ENCODE results near the gene RNASE13. TPM values are rescaled to one million over a fixed set of nuclear protein-coding genes. Genes with fewer than 3 reads are reported as not detected.

Gene RNASE13
- polyA plus RNA-seq, 1 donor: 0.09 TPM

DNA sequence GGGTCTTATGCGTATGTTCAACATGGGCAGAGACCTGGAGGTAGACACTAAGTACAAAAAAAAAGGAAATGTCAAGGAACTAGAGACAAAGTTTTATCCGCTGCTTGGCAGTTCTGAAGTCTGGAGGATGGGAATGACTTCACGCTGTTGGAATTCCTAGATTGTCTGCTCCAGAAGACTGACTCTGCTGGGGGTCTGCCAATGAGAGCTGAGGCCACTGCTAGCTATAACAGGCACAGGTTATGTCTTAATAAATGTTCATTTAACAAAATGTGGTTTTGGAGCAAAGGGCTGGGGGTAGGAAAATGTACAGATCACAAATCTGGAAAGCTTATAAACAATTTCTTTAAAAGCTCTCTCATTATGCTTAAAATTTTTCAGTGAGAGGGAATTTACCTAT lies 28.9 kb upstream of the RNASE13 start:
- Histone ChIP-seq H3K27me3 (ENCODE audit: control insufficient read depth, insufficient read depth, low read length) (no peaks in the 10 kb centered on the region), H3K27ac (ENCODE audit: low read length) (no peak overlapping the region), H3K36me3 (ENCODE audit: control insufficient read depth, insufficient read depth, low read length) (no peaks in the 10 kb centered on the region), H3K9me3 (ENCODE audit: control insufficient read depth, low read depth, low read length) (no peaks in the 10 kb centered on the region), H3K4me3 (ENCODE audit: low read length) (no peak overlapping the region), H3K4me1 (ENCODE audit: control insufficient read depth, insufficient read depth, low read length) (peaks cover 10% of the 10 kb centered on the region)
- no peak for DNase-seq
- 67% methylated on average over 1 of the region's 3 CpGs for WGBS (ENCODE audit: insufficient coverage, low lambda C conversion rate)

DNA sequence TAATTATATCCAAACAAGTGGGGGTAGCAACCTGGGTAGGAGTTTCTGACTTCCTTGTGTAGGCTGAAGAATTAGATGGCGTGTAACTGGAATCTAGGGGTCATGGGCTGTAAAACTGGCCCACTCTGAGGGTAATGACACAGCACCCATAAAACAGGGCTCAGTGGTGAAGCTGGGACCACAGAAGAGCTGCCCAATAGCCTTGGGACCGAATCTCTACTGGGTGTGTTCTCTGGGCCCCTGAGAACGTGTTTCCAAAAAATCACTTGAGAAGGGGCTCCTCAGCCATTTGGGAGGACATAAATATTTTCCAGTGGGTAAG lies 26.7 kb upstream of the RNASE13 start:
- H3K4me3 ChIP-seq (ENCODE audit: low read length): no peak overlapping the region
- no CpG with 5 or more reads among the region's 3 CpGs for WGBS (ENCODE audit: insufficient coverage, low lambda C conversion rate)
- H3K27me3 ChIP-seq (ENCODE audit: control insufficient read depth, insufficient read depth, low read length): no peaks in the 10 kb centered on the region
- DNase-seq: no peak
- H3K36me3 ChIP-seq (ENCODE audit: control insufficient read depth, insufficient read depth, low read length): no peaks in the 10 kb centered on the region
- H3K27ac ChIP-seq (ENCODE audit: low read length): peak overlapping the region; percentile 46
- H3K4me1 ChIP-seq (ENCODE audit: control insufficient read depth, insufficient read depth, low read length): peaks cover 8% of the 10 kb centered on the region
- H3K9me3 ChIP-seq (ENCODE audit: control insufficient read depth, low read depth, low read length): no peaks in the 10 kb centered on the region

DNA sequence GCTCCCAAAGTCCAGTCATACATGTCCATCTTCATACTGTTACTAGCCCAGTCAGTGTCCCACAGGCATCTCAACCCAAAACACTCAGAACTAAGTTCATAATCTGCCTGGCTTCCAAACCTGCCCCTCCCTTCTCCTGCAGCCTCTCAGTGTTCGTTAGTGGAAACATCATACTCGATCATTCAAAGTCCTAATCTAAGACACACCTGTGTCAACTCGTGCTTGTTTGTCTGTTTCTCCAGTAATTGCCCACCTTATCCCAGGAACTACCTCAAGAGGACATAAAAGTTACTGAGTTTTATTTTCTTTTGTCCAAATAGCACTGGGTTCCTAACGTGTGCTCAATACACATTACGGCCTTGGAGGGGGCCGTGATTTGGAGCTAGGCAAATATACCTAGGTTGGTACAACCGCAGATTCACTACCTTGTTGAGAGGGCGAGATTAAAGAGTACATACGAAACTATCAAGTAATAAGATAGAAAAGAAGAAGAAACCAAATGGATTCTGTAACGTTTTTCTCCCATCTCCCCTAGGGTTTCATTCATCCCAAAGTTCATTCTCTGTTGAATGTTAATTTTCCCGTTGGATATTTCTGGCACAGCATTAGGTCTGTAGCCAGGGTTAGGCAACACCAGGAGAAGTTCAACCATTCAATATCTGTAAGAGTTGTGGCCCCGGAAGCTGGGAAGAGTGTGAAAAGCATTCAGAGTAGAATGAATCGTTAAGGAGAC lies 26.2 kb upstream of the RNASE13 start:
- peak in 1 of 2 donors; percentile 51 for DNase-seq
- Histone ChIP-seq H3K27ac (ENCODE audit: low read length) (peak overlapping the region; percentile 46), H3K4me1 (ENCODE audit: control insufficient read depth, insufficient read depth, low read length) (peaks cover 11% of the 10 kb centered on the region), H3K4me3 (ENCODE audit: low read length) (no peak overlapping the region), H3K27me3 (ENCODE audit: control insufficient read depth, insufficient read depth, low read length) (no peaks in the 10 kb centered on the region), H3K36me3 (ENCODE audit: control insufficient read depth, insufficient read depth, low read length) (no peaks in the 10 kb centered on the region), H3K9me3 (ENCODE audit: control insufficient read depth, low read depth, low read length) (no peaks in the 10 kb centered on the region)
- 26% methylated on average over 5 of the region's 13 CpGs for WGBS (ENCODE audit: insufficient coverage, low lambda C conversion rate)

DNA sequence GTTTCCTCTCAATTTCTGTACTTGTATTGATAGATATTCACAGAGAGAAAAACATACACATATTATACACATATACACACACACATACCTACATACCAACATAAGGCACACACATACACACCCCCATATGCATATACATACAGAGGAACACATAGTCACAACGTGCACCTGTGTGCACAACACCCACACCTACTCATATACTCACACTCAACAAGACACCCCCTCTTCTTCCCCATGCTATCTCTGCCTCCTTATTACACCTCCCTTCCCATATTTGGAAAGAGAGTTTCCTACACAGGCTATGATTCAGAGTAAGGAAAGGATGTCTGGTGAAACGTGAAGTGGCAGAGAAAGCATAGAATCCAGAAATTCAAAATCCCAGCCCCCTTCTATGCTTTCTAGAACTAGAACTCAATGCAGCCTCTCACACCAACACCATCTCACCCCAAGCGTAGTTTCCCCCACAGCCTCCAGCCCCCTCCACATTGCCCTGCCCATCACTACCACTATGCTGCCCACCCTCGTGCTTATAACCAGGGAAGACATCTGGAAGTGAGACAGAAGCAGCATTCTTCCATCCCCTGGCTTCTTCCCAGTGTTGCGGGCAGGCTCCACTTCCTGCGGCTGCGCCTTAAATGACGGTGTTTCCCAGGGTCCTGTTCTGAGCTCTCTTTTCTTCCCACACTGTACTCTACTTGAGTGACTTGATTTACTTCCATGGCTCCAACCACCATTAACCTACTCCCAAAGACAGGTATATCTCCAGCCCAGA lies 25.4 kb upstream of the RNASE13 start:
- H3K27ac ChIP-seq (ENCODE audit: low read length): peak overlapping the region; percentile 46

DNA sequence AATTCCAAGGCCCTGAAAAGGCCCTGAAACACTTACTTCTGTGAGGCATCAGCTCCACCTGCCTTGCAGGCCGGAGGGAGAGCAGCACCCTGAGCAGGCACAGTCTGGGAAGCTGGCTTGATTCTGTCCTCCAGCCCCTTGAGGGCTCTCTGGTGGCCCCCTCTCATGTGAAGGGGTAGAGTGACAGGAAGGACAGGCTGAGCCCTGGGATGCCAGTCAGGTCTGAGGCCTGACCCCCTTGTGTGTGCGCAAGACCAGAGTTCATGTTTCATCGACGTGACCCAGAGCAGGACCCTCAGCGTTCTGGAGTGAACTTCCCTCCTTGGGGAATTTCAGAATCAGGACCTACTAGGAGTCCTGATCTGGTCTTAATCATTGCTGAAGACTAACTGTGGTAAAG lies 24.3 kb upstream of the RNASE13 start:
- H3K9me3 ChIP-seq (ENCODE audit: control insufficient read depth, low read depth, low read length): no peaks in the 10 kb centered on the region
- H3K4me1 ChIP-seq (ENCODE audit: control insufficient read depth, insufficient read depth, low read length): peaks cover 21% of the 10 kb centered on the region
- H3K4me3 ChIP-seq (ENCODE audit: low read length): no peak overlapping the region
- H3K27me3 ChIP-seq (ENCODE audit: control insufficient read depth, insufficient read depth, low read length): no peaks in the 10 kb centered on the region
- no peak overlapping the region for H3K27ac ChIP-seq (ENCODE audit: low read length)
- no peak for DNase-seq
- no CpG with 5 or more reads among the region's 5 CpGs for WGBS (ENCODE audit: insufficient coverage, low lambda C conversion rate)
- H3K36me3 ChIP-seq (ENCODE audit: control insufficient read depth, insufficient read depth, low read length): no peaks in the 10 kb centered on the region

More for the DNA sequence above, 25.4 kb upstream of the RNASE13 start:
- WGBS (ENCODE audit: insufficient coverage, low lambda C conversion rate): 100% methylated on average over 2 of the region's 8 CpGs
- Histone ChIP-seq H3K9me3 (ENCODE audit: control insufficient read depth, low read depth, low read length) (no peaks in the 10 kb centered on the region), H3K4me1 (ENCODE audit: control insufficient read depth, insufficient read depth, low read length) (peaks cover 16% of the 10 kb centered on the region), H3K27me3 (ENCODE audit: control insufficient read depth, insufficient read depth, low read length) (no peaks in the 10 kb centered on the region), H3K36me3 (ENCODE audit: control insufficient read depth, insufficient read depth, low read length) (no peaks in the 10 kb centered on the region), H3K4me3 (ENCODE audit: low read length) (no peak overlapping the region)
- no peak for DNase-seq

DNA sequence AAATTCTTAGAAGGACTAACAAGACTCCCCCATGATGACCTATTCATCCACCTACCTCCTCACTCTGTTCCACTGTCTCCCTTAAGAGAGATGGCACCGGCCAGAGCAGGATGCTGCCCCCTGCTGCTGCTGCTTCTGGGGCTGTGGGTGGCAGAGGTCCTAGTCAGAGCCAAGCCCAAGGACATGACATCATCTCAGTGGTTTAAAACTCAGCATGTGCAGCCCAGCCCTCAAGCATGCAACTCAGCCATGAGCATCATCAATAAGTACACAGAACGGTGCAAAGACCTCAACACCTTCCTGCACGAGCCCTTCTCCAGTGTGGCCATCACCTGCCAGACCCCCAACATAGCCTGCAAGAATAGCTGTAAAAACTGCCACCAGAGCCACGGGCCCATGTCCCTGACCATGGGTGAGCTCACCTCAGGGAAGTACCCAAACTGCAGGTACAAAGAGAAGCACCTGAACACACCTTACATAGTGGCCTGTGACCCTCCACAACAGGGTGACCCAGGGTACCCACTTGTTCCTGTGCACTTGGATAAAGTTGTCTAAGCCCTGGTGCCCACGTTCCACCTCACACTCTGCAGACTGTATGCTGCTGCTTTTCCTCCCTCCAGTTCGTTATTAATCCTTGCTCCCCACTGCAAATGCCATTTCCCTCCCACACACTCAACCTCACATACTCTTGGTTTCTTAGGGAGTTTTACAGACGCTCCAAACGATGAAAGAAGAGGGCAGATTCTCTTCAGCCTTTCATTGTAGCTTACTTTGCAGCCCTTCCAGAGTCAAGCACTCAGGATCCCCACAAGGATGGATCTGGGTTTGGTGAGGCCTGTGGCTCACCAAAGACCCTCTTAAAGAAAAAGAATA lies 23.4 kb upstream of the RNASE13 start, which contains the start of gene RNASE8:
TSS of gene RNASE8 (plus strand) at position 20 of the 873 bp plus-strand sequence. CDS start at position 91, 71 bp downstream.
- no CpG with 5 or more reads among the region's 8 CpGs for WGBS (ENCODE audit: insufficient coverage, low lambda C conversion rate)
- H3K4me1 ChIP-seq (ENCODE audit: control insufficient read depth, insufficient read depth, low read length): peaks cover 25% of the 10 kb centered on the region
- H3K36me3 ChIP-seq (ENCODE audit: control insufficient read depth, insufficient read depth, low read length): no peaks in the 10 kb centered on the region
- no peaks in the 10 kb centered on the region for H3K9me3 ChIP-seq (ENCODE audit: control insufficient read depth, low read depth, low read length)
- H3K27me3 ChIP-seq (ENCODE audit: control insufficient read depth, insufficient read depth, low read length): no peaks in the 10 kb centered on the region
- H3K27ac ChIP-seq (ENCODE audit: low read length): no peak within 1 kb of the TSS
- no peak for DNase-seq
- H3K4me3 ChIP-seq (ENCODE audit: low read length): no peak within 1 kb of the TSS

DNA sequence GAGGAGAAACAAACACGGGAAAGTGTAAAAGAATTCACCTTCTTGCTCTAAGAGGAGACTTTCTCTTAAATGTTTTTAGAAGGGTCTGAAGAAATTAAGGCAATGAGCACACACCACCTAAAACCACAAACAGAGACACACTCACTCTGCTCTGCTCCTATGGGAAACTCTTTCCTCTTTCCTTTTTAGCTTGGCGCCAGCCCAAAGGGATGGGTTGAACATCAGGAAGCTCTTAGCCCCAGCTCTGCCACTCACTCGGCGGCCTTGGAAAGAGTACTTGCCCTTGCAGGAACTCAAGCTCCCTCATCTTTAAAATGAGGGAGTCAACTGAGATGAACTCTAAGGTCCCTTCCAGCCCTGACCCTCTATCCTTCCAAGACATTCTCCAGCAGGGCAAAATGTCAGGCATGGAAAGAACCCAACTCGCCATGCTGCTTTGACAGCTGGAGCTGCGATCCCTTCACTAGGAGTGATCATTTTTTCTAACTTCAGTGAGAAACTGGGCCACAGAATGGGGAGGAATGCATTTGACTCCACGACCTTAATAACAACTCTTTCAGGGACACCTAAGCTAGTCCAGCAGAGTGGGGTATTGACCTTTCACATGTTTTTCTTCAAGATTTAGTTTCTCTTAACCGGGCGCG lies 22.0 kb upstream of the RNASE13 start:
- peaks cover 25% of the 10 kb centered on the region for H3K4me1 ChIP-seq (ENCODE audit: control insufficient read depth, insufficient read depth, low read length)
- H3K9me3 ChIP-seq (ENCODE audit: control insufficient read depth, low read depth, low read length): no peaks in the 10 kb centered on the region
- DNase-seq: no peak
- no peak overlapping the region for H3K4me3 ChIP-seq (ENCODE audit: low read length)
- no peaks in the 10 kb centered on the region for H3K27me3 ChIP-seq (ENCODE audit: control insufficient read depth, insufficient read depth, low read length)
- no CpG with 5 or more reads among the region's 10 CpGs for WGBS (ENCODE audit: insufficient coverage, low lambda C conversion rate)
- H3K27ac ChIP-seq (ENCODE audit: low read length): no peak overlapping the region
- no peaks in the 10 kb centered on the region for H3K36me3 ChIP-seq (ENCODE audit: control insufficient read depth, insufficient read depth, low read length)

DNA sequence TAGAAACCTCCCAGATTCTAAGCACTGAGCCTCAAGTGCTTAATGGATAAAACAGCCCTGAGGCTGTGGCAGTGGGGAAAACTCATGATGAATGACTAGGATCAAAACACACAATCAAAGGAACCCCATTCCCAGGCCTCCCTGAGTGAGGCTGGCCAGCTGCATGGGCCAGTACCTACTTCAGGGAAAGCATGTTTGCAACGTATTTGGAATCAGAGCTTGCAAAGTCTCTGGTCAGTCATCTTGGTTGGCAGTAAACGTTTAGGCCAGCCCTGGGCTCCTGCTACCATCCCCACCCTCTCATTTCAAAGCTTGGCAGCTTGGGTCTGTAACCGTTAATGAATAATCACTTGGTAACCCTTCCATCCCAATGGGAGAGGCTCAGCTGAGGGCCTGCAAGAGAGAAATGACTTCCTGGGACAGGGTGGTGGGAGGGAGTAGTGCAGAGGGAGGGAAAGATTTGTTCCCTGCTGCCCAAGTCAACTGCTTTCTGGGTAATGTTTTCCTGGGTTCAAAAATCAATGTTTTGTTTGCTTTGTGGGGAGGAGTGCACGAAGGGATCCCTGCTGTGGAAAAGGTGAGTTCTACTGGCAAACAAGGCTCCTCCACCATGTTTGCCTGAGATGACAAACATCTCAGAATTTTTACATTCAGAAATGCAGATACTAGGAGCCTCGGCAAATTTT lies 21.0 kb upstream of the RNASE13 start:
- no CpG with 5 or more reads among the region's 5 CpGs for WGBS (ENCODE audit: insufficient coverage, low lambda C conversion rate)
- DNase-seq: peak in 1 of 2 donors; percentile 63
- Histone ChIP-seq H3K9me3 (ENCODE audit: control insufficient read depth, low read depth, low read length) (no peaks in the 10 kb centered on the region), H3K36me3 (ENCODE audit: control insufficient read depth, insufficient read depth, low read length) (no peaks in the 10 kb centered on the region), H3K4me3 (ENCODE audit: low read length) (no peak overlapping the region), H3K27ac (ENCODE audit: low read length) (peak overlapping the region; percentile 30), H3K27me3 (ENCODE audit: control insufficient read depth, insufficient read depth, low read length) (no peaks in the 10 kb centered on the region), H3K4me1 (ENCODE audit: control insufficient read depth, insufficient read depth, low read length) (peaks cover 22% of the 10 kb centered on the region)

DNA sequence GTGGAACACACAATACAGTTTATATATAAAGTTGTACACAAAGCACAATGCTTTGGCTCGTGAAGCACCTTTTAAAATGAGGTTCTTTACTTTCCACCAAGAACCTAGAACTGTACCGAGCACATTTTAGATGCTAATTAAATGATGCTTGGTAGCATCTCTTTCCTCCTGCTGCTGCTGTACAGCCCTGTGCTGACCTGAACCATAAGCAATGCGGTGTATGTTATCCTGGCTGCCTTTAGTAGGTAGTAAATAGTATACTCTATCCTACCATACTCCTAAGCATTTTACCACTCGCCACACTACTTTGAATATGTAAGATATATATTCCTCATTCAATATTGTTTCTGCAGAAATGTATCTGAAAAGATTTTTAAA lies 20.1 kb upstream of the RNASE13 start:
- 83% methylated on average over 1 of the region's 4 CpGs for WGBS (ENCODE audit: insufficient coverage, low lambda C conversion rate)
- Histone ChIP-seq H3K4me3 (ENCODE audit: low read length) (no peak overlapping the region), H3K9me3 (ENCODE audit: control insufficient read depth, low read depth, low read length) (no peaks in the 10 kb centered on the region), H3K36me3 (ENCODE audit: control insufficient read depth, insufficient read depth, low read length) (no peaks in the 10 kb centered on the region), H3K27me3 (ENCODE audit: control insufficient read depth, insufficient read depth, low read length) (no peaks in the 10 kb centered on the region), H3K4me1 (ENCODE audit: control insufficient read depth, insufficient read depth, low read length) (peaks cover 16% of the 10 kb centered on the region), H3K27ac (ENCODE audit: low read length) (no peak overlapping the region)
- DNase-seq: no peak
